ENCODE measurements around the gene EVX1.

EVX1 gene

GRCh38 chr7:27205325-27206280 lies 37.0 kb upstream of the EVX1 start:
- no peak for DNase-seq (ENCODE audit: low read depth)

- no peak for DNase-seq (ENCODE audit: low read depth)
Measured at GRCh38 chr7:27207348-27207985, 35.1 kb upstream of the EVX1 start.

GRCh38 chr7:27208998-27209397 lies 33.6 kb upstream of the EVX1 start:
- DNase-seq (ENCODE audit: low read depth), result no peak

- DNase-seq (ENCODE audit: low read depth), result no peak
Measured at GRCh38 chr7:27209933-27210440, 32.6 kb upstream of the EVX1 start.

GRCh38 chr7:27210441-27211083 lies 32.0 kb upstream of the EVX1 start:
- DNase-seq (ENCODE audit: low read depth), result no peak

- DNase-seq (ENCODE audit: low read depth), result no peak
Measured at GRCh38 chr7:27211084-27211446, 31.5 kb upstream of the EVX1 start.

GRCh38 chr7:27211764-27212204 lies 30.8 kb upstream of the EVX1 start:
- DNase-seq (ENCODE audit: low read depth), result no peak

GRCh38 chr7:27212497-27213432 lies 29.8 kb upstream of the EVX1 start:
- DNase-seq (ENCODE audit: low read depth), result no peak

GRCh38 chr7:27213433-27214238 lies 29.0 kb upstream of the EVX1 start:
- DNase-seq (ENCODE audit: low read depth), result no peak

GRCh38 chr7:27214239-27214950 lies 28.2 kb upstream of the EVX1 start:
- no peak for DNase-seq (ENCODE audit: low read depth)

GRCh38 chr7:27215356-27215755 lies 27.2 kb upstream of the EVX1 start:
- DNase-seq (ENCODE audit: low read depth), result no peak

- DNase-seq (ENCODE audit: low read depth), result no peak
Measured at GRCh38 chr7:27217951-27218350, 24.7 kb upstream of the EVX1 start.

GRCh38 chr7:27219821-27220220 lies 22.8 kb upstream of the EVX1 start:
- DNase-seq (ENCODE audit: low read depth), result no peak

GRCh38 chr7:27220440-27220955 lies 22.1 kb upstream of the EVX1 start:
- no peak for DNase-seq (ENCODE audit: low read depth)

- DNase-seq (ENCODE audit: low read depth), result no peak
Measured at GRCh38 chr7:27221201-27221797, 21.3 kb upstream of the EVX1 start.

GRCh38 chr7:27223941-27224575 lies 18.5 kb upstream of the EVX1 start:
- DNase-seq (ENCODE audit: low read depth), result no peak

- DNase-seq (ENCODE audit: low read depth), result no peak
Measured at GRCh38 chr7:27224983-27225934, 17.3 kb upstream of the EVX1 start.

- no peak for DNase-seq (ENCODE audit: low read depth)
Measured at GRCh38 chr7:27229448-27229847, 13.2 kb upstream of the EVX1 start.
